Stimulated activated CD4-positive, alpha-beta T cell treated with anti-CD3 and anti-CD28 coated beads, Interleukin-12 subunit alpha, Interleukin-12 subunit beta, amount 100 ng/mL, for 24 hours (primary cell): Measurements from ENCODE around the gene CEBPG.

Experiments
- DNase-seq, 2 experiments: peaks; one replicate each; pipeline ENCODE4 v3.0.0-alpha.2; 2020; ENCODE audit warnings: low read depth in 2 of 2

The CEBPG gene

GRCh38 chr19:33350538-33351309 is 22.8 kb upstream of the CEBPG start:
- no peak for DNase-seq

GRCh38 chr19:33355535-33355934 is 18.0 kb upstream of the CEBPG start:
- DNase-seq: no peak

- no peak for DNase-seq
These were observed 16.0 kb upstream of the CEBPG start for GRCh38 chr19:33357556-33357955.

- no peak for DNase-seq
These were observed 15.1 kb upstream of the CEBPG start for GRCh38 chr19:33358408-33358807.

GRCh38 chr19:33359581-33359980 is 13.9 kb upstream of the CEBPG start:
- no peak for DNase-seq

- DNase-seq: no peak
These were observed 10.8 kb upstream of the CEBPG start for GRCh38 chr19:33362508-33363228.

- no peak for DNase-seq
These were observed 10.0 kb upstream of the CEBPG start for GRCh38 chr19:33363476-33363875.

- no peak for DNase-seq
These were observed 7.8 kb upstream of the CEBPG start for GRCh38 chr19:33365691-33366090.

- DNase-seq: no peak
These were observed 7.4 kb upstream of the CEBPG start for GRCh38 chr19:33366127-33366526.

GRCh38 chr19:33366897-33367296 is 6.6 kb upstream of the CEBPG start:
- no peak for DNase-seq

GRCh38 chr19:33368074-33368864 is 5.2 kb upstream of the CEBPG start:
- no peak for DNase-seq

- no peak for DNase-seq
These were observed 2.7 kb upstream of the CEBPG start for GRCh38 chr19:33370783-33371182.

GRCh38 chr19:33374236-33374714 is 766 bp downstream of the CEBPG start:
- DNase-seq: no peak

- no peak for DNase-seq
These were observed 1.8 kb downstream of the CEBPG start for GRCh38 chr19:33375156-33375836.

GRCh38 chr19:33375837-33376159 is 2.3 kb downstream of the CEBPG start:
- DNase-seq: no peak

- no peak for DNase-seq
These were observed 2.9 kb downstream of the CEBPG start for GRCh38 chr19:33376423-33376822.

GRCh38 chr19:33376941-33377557 is 3.5 kb downstream of the CEBPG start:
- DNase-seq: no peak

- DNase-seq: no peak
These were observed 4.3 kb downstream of the CEBPG start for GRCh38 chr19:33377586-33378475.

GRCh38 chr19:33379151-33379829 is 5.8 kb downstream of the CEBPG start:
- DNase-seq: no peak

GRCh38 chr19:33381101-33381500 is 7.6 kb downstream of the CEBPG start:
- DNase-seq: no peak
